ENCODE measurements around the gene LEF1.

LEF1 gene

GRCh38 chr4:108146336-108146735 is 22.4 kb downstream of the LEF1 start:
- no peak for FAIRE-seq

- no peak for FAIRE-seq
Observed at GRCh38 chr4:108144451-108144850, 24.3 kb downstream of the LEF1 start.

- FAIRE-seq, result no peak
Observed at GRCh38 chr4:108143515-108143914, 25.2 kb downstream of the LEF1 start.

GRCh38 chr4:108142870-108143269 is 25.9 kb downstream of the LEF1 start:
- FAIRE-seq, result no peak

GRCh38 chr4:108141213-108141950 is 27.4 kb downstream of the LEF1 start:
- FAIRE-seq, result no peak

GRCh38 chr4:108140328-108140727 is 28.4 kb downstream of the LEF1 start:
- FAIRE-seq, result no peak

GRCh38 chr4:108139089-108139488 is 29.6 kb downstream of the LEF1 start:
- no peak for FAIRE-seq

- FAIRE-seq, result no peak
Observed at GRCh38 chr4:108135549-108136209, 33.1 kb downstream of the LEF1 start.

- FAIRE-seq, result no peak
Observed at GRCh38 chr4:108130955-108131354, 37.8 kb downstream of the LEF1 start.

GRCh38 chr4:108129196-108129595 is 39.5 kb downstream of the LEF1 start:
- FAIRE-seq, result no peak

GRCh38 chr4:108126806-108127205 is 41.9 kb downstream of the LEF1 start:
- no peak for FAIRE-seq

- FAIRE-seq, result no peak
Observed at GRCh38 chr4:108120789-108121188, 47.9 kb downstream of the LEF1 start.

GRCh38 chr4:108119199-108119800 is 49.4 kb downstream of the LEF1 start:
- no peak for FAIRE-seq

- FAIRE-seq, result no peak
Observed at GRCh38 chr4:108118505-108118904, 50.2 kb downstream of the LEF1 start.

GRCh38 chr4:108117418-108118182 is 51.1 kb downstream of the LEF1 start:
- no peak for FAIRE-seq

GRCh38 chr4:108116423-108117168 is 52.1 kb downstream of the LEF1 start:
- no peak for FAIRE-seq

- no peak for FAIRE-seq
Observed at GRCh38 chr4:108115168-108115526, 53.6 kb downstream of the LEF1 start.

- no peak for FAIRE-seq
Observed at GRCh38 chr4:108114503-108114902, 54.2 kb downstream of the LEF1 start.

GRCh38 chr4:108113229-108113628 is 55.5 kb downstream of the LEF1 start:
- no peak for FAIRE-seq

GRCh38 chr4:108111781-108112180 is 57.0 kb downstream of the LEF1 start:
- FAIRE-seq, result no peak

- no peak for FAIRE-seq
Observed at GRCh38 chr4:108110450-108110849, 58.3 kb downstream of the LEF1 start.

GRCh38 chr4:108109997-108110416 is 58.7 kb downstream of the LEF1 start:
- no peak for FAIRE-seq

GRCh38 chr4:108109111-108109510 is 59.6 kb downstream of the LEF1 start:
- FAIRE-seq, result no peak

Measured in A204.1 (cell line).